Subcutaneous abdominal adipose tissue (tissue), 5 donors: ENCODE results near the gene RAB44.
"Not testable (repeated sequence)": the region's sequence is repeated elsewhere in the genome, so short reads cannot be mapped to it uniquely, and the experiment has no call there.

Experiments
- H3K27ac ChIP-seq: one replicate; pipeline ENCODE4 v1.7.0; 2013; ENCODE audit warnings: low read depth, mild to moderate bottlenecking, inconsistent platforms, low read length, moderate library complexity
- H3K27me3 ChIP-seq, 5 donors: one replicate each; pipeline ENCODE4 v1.7.0; 2013; ENCODE audit warnings: low read length in 5 of 5, inconsistent platforms in 1 of 5; ENCODE audit not compliant: control insufficient read depth in 5 of 5, insufficient read depth in 4 of 5
- H3K36me3 ChIP-seq, 5 donors: one replicate each; pipeline ENCODE4 v1.7.0; 2013; ENCODE audit warnings: low read length in 5 of 5; ENCODE audit not compliant: control insufficient read depth in 5 of 5, insufficient read depth in 5 of 5
- H3K4me1 ChIP-seq, 5 donors: one replicate each; pipeline ENCODE4 v1.7.0; 2013; ENCODE audit warnings: low read length in 5 of 5, mild to moderate bottlenecking in 3 of 5, moderate library complexity in 1 of 5; ENCODE audit not compliant: control insufficient read depth in 5 of 5, insufficient read depth in 5 of 5
- H3K4me3 ChIP-seq, 5 donors: one replicate each; pipeline ENCODE4 v1.7.0; 2013; ENCODE audit warnings: low read length in 5 of 5, low read depth in 1 of 5
- H3K9ac ChIP-seq, 5 donors: one replicate each; pipeline ENCODE4 v1.7.0; 2013; ENCODE audit warnings: low read length in 5 of 5, mild to moderate bottlenecking in 4 of 5, moderate library complexity in 3 of 5
- H3K9me3 ChIP-seq, 5 donors: one replicate each; pipeline ENCODE4 v1.7.0; 2013; ENCODE audit warnings: low read length in 5 of 5; ENCODE audit not compliant: control insufficient read depth in 5 of 5
- donor health status: healthy.
- donor health status: healthy.
- donor health status: healthy.
- donor health status: healthy.
- donor health status: healthy.

RAB44 gene, protein sequence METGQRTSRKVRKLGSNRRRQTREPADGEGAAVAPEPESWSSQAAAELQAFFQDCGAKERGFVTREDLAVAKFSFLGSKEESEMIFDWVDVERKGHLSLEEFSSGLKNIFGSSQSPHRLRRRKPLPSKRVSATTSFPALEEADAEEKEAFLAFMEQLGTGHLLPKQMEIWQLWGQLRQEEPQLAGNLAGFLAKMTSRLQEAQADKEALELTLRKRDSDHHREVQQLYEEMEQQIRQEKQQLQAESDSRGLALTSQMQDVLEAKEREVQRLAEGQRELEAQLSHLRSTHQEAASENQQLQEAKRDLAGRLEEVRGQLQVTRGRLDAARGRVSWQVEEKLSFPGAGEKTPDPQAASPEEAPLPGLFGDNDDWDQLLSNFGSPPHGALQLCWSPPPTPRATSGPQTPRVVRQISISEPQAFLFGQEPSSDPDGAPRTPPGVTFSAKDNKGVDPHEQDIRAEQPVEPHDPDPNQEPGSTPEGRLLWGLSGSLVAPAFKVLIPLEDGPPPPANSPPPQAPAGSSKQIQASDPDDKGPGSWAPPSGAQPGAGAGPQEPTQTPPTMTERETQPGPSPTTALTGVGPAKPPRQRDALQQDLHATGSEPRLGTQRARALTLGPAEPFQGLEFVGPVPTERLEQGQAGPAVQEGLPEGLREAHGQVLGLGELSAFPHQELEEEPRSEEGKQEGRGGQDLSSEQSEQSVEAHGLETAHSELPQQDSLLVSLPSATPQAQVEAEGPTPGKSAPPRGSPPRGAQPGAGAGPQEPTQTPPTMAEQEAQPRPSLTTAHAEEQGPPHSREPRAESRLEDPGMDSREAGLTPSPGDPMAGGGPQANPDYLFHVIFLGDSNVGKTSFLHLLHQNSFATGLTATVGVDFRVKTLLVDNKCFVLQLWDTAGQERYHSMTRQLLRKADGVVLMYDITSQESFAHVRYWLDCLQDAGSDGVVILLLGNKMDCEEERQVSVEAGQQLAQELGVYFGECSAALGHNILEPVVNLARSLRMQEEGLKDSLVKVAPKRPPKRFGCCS

GRCh38 chr6:36697481-36697903 lies at the start of gene RAB44:
Gene RAB44 (plus strand): TSS chr6:36697826. CDS start chr6:36704236, 6,410 bp downstream.
- no peaks in the 10 kb centered on the region for H3K9me3 ChIP-seq
- H3K4me3 ChIP-seq: no peak within 1 kb of the TSS
- peaks cover 0 to 3% (median 0%) of the 10 kb centered on the region in 5 donors for H3K27me3 ChIP-seq
- H3K9ac ChIP-seq: no peak within 1 kb of the TSS
- H3K4me1 ChIP-seq: peaks cover 0 to 8% (median 5%) of the 10 kb centered on the region in 5 donors
- no peaks in the 10 kb centered on the region for H3K36me3 ChIP-seq
- no peak within 1 kb of the TSS for H3K27ac ChIP-seq

DNA sequence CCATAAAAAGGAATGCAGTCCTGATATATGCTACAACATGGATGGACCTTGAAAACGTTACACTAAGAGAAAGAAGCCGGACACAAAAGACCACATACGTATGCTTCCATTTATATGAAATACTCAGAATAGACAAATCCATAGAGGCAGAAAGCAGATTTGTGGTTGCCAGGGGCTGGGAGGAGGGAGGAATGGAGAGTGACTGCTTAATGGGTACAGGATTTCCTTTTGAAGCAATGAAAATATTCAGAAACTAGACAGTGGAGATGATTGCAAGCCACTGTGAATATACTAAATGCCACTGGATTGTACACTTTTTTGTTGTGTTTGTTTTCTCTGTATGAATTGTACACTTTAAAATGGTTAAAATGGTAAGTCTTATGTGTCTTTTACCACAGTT lies 48.5 kb upstream of the RAB44 start:
- H3K9me3 ChIP-seq: no peaks in the 10 kb centered on the region
- H3K36me3 ChIP-seq: no peaks in the 10 kb centered on the region
- no peak overlapping the region for H3K27ac ChIP-seq
- H3K9ac ChIP-seq: no peak overlapping the region
- H3K27me3 ChIP-seq: no peaks in the 10 kb centered on the region
- no peak overlapping the region for H3K4me3 ChIP-seq
- peaks cover 4 to 38% (median 28%) of the 10 kb centered on the region in 5 donors for H3K4me1 ChIP-seq

DNA sequence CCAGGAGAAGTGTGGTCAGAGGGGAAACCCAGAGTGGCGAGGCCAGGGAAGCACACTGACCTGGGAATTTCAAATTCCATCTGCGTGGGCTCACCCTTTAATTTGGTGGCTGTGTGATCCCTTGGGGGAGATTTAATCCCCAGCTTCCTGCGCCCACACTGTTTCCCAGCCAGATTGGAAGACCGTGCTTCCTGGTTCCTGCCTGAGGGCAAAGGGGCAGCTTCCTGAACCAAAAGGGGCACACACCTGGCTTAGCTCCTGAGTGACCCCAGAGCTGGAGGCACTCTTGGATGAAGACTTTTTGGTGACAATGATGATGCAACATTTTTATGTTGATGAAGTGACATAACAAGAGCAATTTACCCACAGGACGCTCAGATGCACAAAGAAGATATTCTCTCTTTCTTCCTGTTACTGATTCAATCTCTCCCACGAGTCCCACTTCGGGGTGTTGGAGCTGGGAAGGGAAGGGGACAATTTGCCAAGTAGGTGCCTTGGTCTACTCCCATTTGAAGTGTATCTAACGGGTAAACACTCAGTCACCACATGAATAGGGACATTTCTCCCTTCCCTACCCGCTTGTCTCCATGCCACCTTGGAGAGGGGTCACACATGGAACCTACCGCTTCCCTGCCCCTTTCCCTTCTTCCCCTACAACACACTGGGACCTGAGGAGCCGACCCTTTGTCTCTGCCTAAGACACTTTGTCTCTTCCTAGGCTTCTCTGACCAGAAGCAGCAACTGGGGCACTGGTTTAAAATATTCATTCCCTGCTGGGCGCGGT lies 47.7 kb upstream of the RAB44 start:
- H3K9ac ChIP-seq: no peak overlapping the region
- peaks cover 4 to 30% (median 25%) of the 10 kb centered on the region in 5 donors for H3K4me1 ChIP-seq
- H3K27ac ChIP-seq: no peak overlapping the region
- H3K4me3 ChIP-seq: no peak overlapping the region
- no peaks in the 10 kb centered on the region for H3K27me3 ChIP-seq
- no peaks in the 10 kb centered on the region for H3K36me3 ChIP-seq
- H3K9me3 ChIP-seq: no peaks in the 10 kb centered on the region

DNA sequence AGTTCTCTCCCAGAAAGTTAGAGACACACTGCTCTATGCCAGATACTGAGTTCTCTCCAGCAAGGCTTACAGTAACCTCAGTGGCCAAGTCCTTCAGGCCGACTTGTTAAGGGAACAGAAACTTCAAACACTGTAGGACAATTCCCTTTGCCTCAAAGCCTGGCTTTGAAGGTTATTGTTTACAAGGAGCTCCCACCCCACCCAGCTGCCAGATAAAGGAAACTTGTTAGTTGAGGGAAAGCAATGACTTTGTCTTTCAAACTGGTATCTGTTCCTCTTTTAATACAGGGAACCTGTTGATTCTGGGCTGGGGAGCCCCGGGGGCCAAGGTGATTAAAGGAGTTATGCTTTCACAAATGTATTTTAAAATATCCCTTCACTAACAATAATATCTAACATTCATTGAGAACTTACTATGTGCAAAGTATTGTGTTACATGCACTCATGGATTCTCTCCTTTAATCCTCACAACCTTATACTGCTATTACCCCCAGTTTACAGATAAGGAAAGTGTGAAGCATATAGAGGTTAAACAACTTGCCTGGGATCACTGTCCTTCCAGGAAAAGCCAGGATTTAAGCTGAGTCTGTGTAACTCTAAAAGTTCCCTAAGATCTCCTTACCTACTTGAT lies 46.7 kb upstream of the RAB44 start:
- Histone ChIP-seq H3K4me3 (no peak overlapping the region), H3K9ac (no peak overlapping the region), H3K9me3 (no peaks in the 10 kb centered on the region), H3K36me3 (no peaks in the 10 kb centered on the region), H3K27ac (no peak overlapping the region), H3K27me3 (no peaks in the 10 kb centered on the region), H3K4me1 (peaks cover 4 to 28% (median 21%) of the 10 kb centered on the region in 5 donors)

DNA sequence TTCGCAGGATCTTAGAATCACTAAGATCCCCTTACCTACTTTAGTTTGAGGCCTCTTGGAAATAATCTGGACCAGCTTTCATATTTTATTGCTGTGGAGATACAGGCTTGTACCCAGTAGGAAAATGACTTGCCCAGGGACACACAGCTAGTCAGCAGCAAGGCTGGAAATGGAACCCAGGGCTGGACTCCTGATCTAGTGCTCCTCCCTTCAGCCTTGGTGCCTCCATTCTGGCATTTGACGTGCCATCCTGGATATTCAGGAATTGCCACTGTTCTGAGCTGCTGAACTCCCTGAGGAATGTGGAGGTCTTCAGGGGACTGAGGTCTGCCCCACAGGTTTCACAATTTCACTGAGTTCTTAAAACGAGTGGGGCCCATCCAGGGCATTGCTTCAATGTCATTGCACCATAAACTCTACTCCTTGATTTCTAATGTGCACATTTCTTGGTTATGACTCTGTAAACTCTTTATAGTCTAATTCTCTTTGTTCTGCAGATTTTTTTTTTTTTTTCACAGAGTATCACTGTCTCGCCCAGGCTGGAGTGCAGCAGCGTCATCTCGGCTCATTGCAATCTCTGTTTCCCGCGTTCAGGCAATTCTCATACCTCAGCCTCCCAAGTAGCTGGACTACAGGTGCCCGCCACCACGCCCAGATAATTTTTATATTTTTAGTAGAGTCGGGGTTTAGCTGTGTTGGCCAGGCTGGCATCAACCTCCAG lies 45.8 kb upstream of the RAB44 start:
- Histone ChIP-seq H3K36me3 (no peaks in the 10 kb centered on the region), H3K27me3 (no peaks in the 10 kb centered on the region), H3K4me1 (peaks cover 4 to 28% (median 21%) of the 10 kb centered on the region in 5 donors), H3K4me3 (no peak overlapping the region), H3K27ac (no peak overlapping the region), H3K9ac (no peak overlapping the region), H3K9me3 (no peaks in the 10 kb centered on the region)

GRCh38 chr6:36654469-36654868 lies 43.2 kb upstream of the RAB44 start:
- peaks cover 4 to 23% (median 17%) of the 10 kb centered on the region in 5 donors for H3K4me1 ChIP-seq
- H3K27me3 ChIP-seq, H3K4me3 ChIP-seq, H3K27ac ChIP-seq, H3K9ac ChIP-seq, H3K36me3 ChIP-seq, H3K9me3 ChIP-seq: not testable (repeated sequence)

DNA sequence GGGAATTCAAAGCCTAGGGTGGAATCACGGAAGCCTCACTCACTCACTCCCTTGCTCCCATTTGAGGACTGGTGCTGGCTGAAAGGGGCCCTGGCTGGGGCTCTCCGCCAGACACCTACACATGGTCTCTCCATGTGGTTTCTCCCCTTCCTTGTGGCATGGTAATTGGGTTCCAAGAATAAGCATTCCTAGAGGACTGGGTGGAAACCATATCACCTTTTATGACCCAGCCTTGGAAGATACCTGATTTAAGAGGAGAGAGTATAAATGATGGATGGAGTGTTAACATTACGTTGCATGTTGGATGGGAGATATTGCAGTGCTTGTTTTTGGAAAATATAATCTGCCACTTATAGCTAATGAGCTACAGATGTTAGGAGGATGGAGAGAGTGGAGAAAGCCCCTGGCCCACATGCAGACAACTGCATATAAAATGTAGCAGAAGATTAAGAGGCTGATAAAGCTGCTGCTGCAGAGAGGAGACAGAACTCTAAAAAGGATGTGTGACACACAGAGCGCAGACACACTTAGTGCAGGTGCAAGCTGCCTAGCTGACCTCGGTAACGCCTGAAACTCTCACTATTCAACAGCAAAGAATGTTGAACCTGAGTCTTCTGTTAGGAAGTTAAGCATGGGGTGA lies 42.4 kb upstream of the RAB44 start:
- Histone ChIP-seq H3K9ac (no peak overlapping the region), H3K36me3 (no peaks in the 10 kb centered on the region), H3K4me1 (peaks cover 0 to 17% (median 10%) of the 10 kb centered on the region in 5 donors), H3K27ac (no peak overlapping the region), H3K4me3 (no peak overlapping the region), H3K27me3 (no peaks in the 10 kb centered on the region), H3K9me3 (no peaks in the 10 kb centered on the region)

GRCh38 chr6:36656441-36656840 lies 41.2 kb upstream of the RAB44 start:
- H3K36me3 ChIP-seq: no peaks in the 10 kb centered on the region
- peaks cover 0 to 24% (median 11%) of the 10 kb centered on the region in 5 donors for H3K4me1 ChIP-seq
- H3K27ac ChIP-seq: no peak overlapping the region
- no peak overlapping the region for H3K9ac ChIP-seq
- no peak overlapping the region for H3K4me3 ChIP-seq
- H3K9me3 ChIP-seq: no peaks in the 10 kb centered on the region
- peaks cover 0 to 2% (median 0%) of the 10 kb centered on the region in 5 donors for H3K27me3 ChIP-seq
